SK-N-SH treated with all-trans-retinoic acid at 6 μM for 48 hours (cell line): ENCODE results near the gene METAP1D.

Experiments
- ATAC-seq: fragments of 200-7000 bp; cut with Tn5 transposase; 3 replicates; pipeline ENCODE4 v1.9.1; 2020; ENCODE audit warnings: mild to moderate bottlenecking, moderate library complexity
- ARNTL ChIP-seq: fragments of 450-650 bp; formaldehyde crosslinking; IDR thresholded peaks from 2 replicates; pipeline ENCODE4 v1.5.0; 2020; ENCODE audit warnings: low read depth, mild to moderate bottlenecking, moderate library complexity, borderline replicate concordance
- BACH2 ChIP-seq: fragments of 250-450 bp; sonication (Bioruptor Pico); IDR thresholded peaks from 2 replicates; pipeline ENCODE4 v1.9.0; 2021; ENCODE audit warnings: mild to moderate bottlenecking, borderline replicate concordance
- CREB5 ChIP-seq: fragments of 250-450 bp; sonication (Bioruptor Pico); IDR thresholded peaks from 2 replicates; pipeline ENCODE4 v1.5.1; 2020; ENCODE audit warnings: low read depth, mild to moderate bottlenecking, moderate library complexity
- CSDC2 ChIP-seq: fragments of 250-450 bp; sonication (Bioruptor Pico); IDR thresholded peaks from 2 replicates; pipeline ENCODE4 v1.5.0; 2020; ENCODE audit warnings: mild to moderate bottlenecking, moderate library complexity
- CSRNP3 ChIP-seq: fragments of 250-450 bp; sonication (Bioruptor Pico); IDR thresholded peaks from 2 replicates; pipeline ENCODE4 v1.5.1; 2021; ENCODE audit warnings: mild to moderate bottlenecking, moderate library complexity
- ESRRG ChIP-seq: fragments of 250-450 bp; sonication (Bioruptor Pico); IDR thresholded peaks from 2 replicates; pipeline ENCODE4 v1.6.1; 2021; ENCODE audit warnings: mild to moderate bottlenecking
- ISL1 ChIP-seq: fragments of 250-450 bp; sonication (Bioruptor Pico); IDR thresholded peaks from 2 replicates; pipeline ENCODE4 v2.1.2; 2022; ENCODE audit warnings: mild to moderate bottlenecking, moderate library complexity
- OSR1 ChIP-seq: fragments of 250-450 bp; sonication (Bioruptor Pico); IDR thresholded peaks from 2 replicates; pipeline ENCODE4 v1.8.0; 2022; ENCODE audit warnings: moderate library complexity, mild to moderate bottlenecking, inconsistent platforms
- PATZ1 ChIP-seq: fragments of 250-450 bp; sonication (Bioruptor Pico); IDR thresholded peaks from 2 replicates; pipeline ENCODE4 v1.8.0; 2020; ENCODE audit warnings: mild to moderate bottlenecking, moderate library complexity, borderline replicate concordance
- PPARA ChIP-seq: fragments of 250-450 bp; sonication (Bioruptor Pico); IDR thresholded peaks from 2 replicates; pipeline ENCODE4 v1.5.0; 2020; ENCODE audit warnings: mild to moderate bottlenecking, borderline replicate concordance
- RARB ChIP-seq: fragments of 250-450 bp; sonication (Bioruptor Pico); IDR thresholded peaks from 2 replicates; pipeline ENCODE4 v1.8.0; 2021; ENCODE audit warnings: mild to moderate bottlenecking, moderate library complexity
- SNAI2 ChIP-seq: fragments of 250-450 bp; sonication (Bioruptor Pico); IDR thresholded peaks from 2 replicates; pipeline ENCODE4 v1.5.0; 2020; ENCODE audit warnings: mild to moderate bottlenecking, moderate library complexity
- TCF4 ChIP-seq: fragments of 250-450 bp; sonication (Bioruptor Pico); IDR thresholded peaks from 2 replicates; pipeline ENCODE4 v1.8.0; 2021; ENCODE audit warnings: mild to moderate bottlenecking, moderate library complexity, borderline replicate concordance
- TOX ChIP-seq: fragments of 250-450 bp; sonication (Bioruptor Pico); IDR thresholded peaks from 2 replicates; pipeline ENCODE4 v1.8.0; 2021; ENCODE audit warnings: mild to moderate bottlenecking, moderate library complexity, borderline replicate concordance
- TSHZ2 ChIP-seq: fragments of 250-450 bp; sonication (Bioruptor Pico); IDR thresholded peaks from 2 replicates; pipeline ENCODE4 v1.5.0; 2020; ENCODE audit warnings: mild to moderate bottlenecking, moderate library complexity
- ZC3H10 ChIP-seq: fragments of 250-450 bp; sonication (Bioruptor Pico); IDR thresholded peaks from 2 replicates; pipeline ENCODE4 v1.5.1; 2021; ENCODE audit warnings: mild to moderate bottlenecking, moderate library complexity
- ZFP3 ChIP-seq: fragments of 250-450 bp; sonication (Bioruptor Pico); IDR thresholded peaks from 2 replicates; pipeline ENCODE4 v1.5.0; 2020; ENCODE audit warnings: mild to moderate bottlenecking, moderate library complexity
- ZFP30 ChIP-seq: fragments of 450-650 bp; formaldehyde crosslinking; IDR thresholded peaks from 2 replicates; pipeline ENCODE4 v1.5.0; 2022; ENCODE audit warnings: mild to moderate bottlenecking, moderate library complexity
- ZNF565 ChIP-seq: fragments of 450-650 bp; formaldehyde crosslinking; conservative IDR thresholded peaks from 2 replicates; pipeline ENCODE4 v1.5.0; 2020; ENCODE audit warnings: low read depth, mild to moderate bottlenecking, moderate library complexity
- ZNF70 ChIP-seq: fragments of 450-650 bp; formaldehyde crosslinking; IDR thresholded peaks from 2 replicates; pipeline ENCODE4 v1.5.0; 2020; ENCODE audit warnings: mild to moderate bottlenecking, moderate library complexity
- ZNF8 ChIP-seq: fragments of 450-650 bp; formaldehyde crosslinking; IDR thresholded peaks from 2 replicates; pipeline ENCODE4 v1.5.0; 2020; ENCODE audit warnings: mild to moderate bottlenecking, moderate library complexity

The METAP1D gene

GRCh38 chr2:171985076-171985475 is 14.7 kb upstream of the METAP1D start:
- TF ChIP-seq ZFP30: no peak
- no peak for TF ChIP-seq TOX (CRISPR knock-in tag)
- no peak for TF ChIP-seq TSHZ2 (CRISPR knock-in tag)
- no peak for TF ChIP-seq ZNF70 (CRISPR knock-in tag)
- TF ChIP-seq TCF4 (CRISPR knock-in tag): no peak
- TF ChIP-seq ARNTL (CRISPR knock-in tag): no peak
- no peak for TF ChIP-seq ZC3H10 (CRISPR knock-in tag)
- no peak for TF ChIP-seq BACH2
- no peak for TF ChIP-seq CSRNP3 (CRISPR knock-in tag)
- no peak for TF ChIP-seq RARB (CRISPR knock-in tag)
- no peak for TF ChIP-seq ZNF8 (CRISPR knock-in tag)
- TF ChIP-seq PPARA (CRISPR knock-in tag): no peak
- TF ChIP-seq, all 23 proteins: peak for 0
- 0 out of 3 replicates have a peak, but pooled peaks have one; percentile 30 for ATAC-seq

GRCh38 chr2:171986778-171987177 is 13.0 kb upstream of the METAP1D start:
- ATAC-seq: no peak
- TF ChIP-seq ARNTL (CRISPR knock-in tag) (no peak), ZFP30 (no peak), ESRRG (CRISPR knock-in tag) (no peak), ZFP3 (CRISPR knock-in tag) (no peak), PPARA (CRISPR knock-in tag) (no peak), PATZ1 (no peak), ZNF565 (CRISPR knock-in tag) (no peak), ZNF8 (CRISPR knock-in tag) (no peak), TSHZ2 (CRISPR knock-in tag) (no peak), ISL1 (CRISPR knock-in tag) (no peak), CSDC2 (CRISPR knock-in tag) (no peak), OSR1 (CRISPR knock-in tag) (no peak), CSRNP3 (CRISPR knock-in tag) (no peak), CREB5 (CRISPR knock-in tag) (no peak), ZNF70 (CRISPR knock-in tag) (no peak), TCF4 (CRISPR knock-in tag) (no peak), SNAI2 (CRISPR knock-in tag) (no peak)
